ENCODE data around the gene MAPK1IP1L.

MAPK1IP1L gene

GRCh38 chr14:55094292-55095157 lies 43.1 kb downstream of the MAPK1IP1L start:
- no peak for DNase-seq (ENCODE audit: low read depth in 2 of 2)

- peak; percentile 28 to 34 for DNase-seq (ENCODE audit: low read depth in 2 of 2)
Observed at GRCh38 chr14:55097881-55098560, 46.6 kb downstream of the MAPK1IP1L start.

GRCh38 chr14:55098561-55098898 lies 47.1 kb downstream of the MAPK1IP1L start:
- no peak for DNase-seq (ENCODE audit: low read depth in 2 of 2)

GRCh38 chr14:55099756-55100155 lies 48.3 kb downstream of the MAPK1IP1L start:
- DNase-seq (ENCODE audit: low read depth in 2 of 2), result no peak

GRCh38 chr14:55101698-55102097 lies 50.3 kb downstream of the MAPK1IP1L start:
- no peak for DNase-seq (ENCODE audit: low read depth in 2 of 2)

- peak in 1 of 2 donors; percentile 25 for DNase-seq (ENCODE audit: low read depth in 2 of 2)
Observed at GRCh38 chr14:55102141-55102621, 50.7 kb downstream of the MAPK1IP1L start.

DNA sequence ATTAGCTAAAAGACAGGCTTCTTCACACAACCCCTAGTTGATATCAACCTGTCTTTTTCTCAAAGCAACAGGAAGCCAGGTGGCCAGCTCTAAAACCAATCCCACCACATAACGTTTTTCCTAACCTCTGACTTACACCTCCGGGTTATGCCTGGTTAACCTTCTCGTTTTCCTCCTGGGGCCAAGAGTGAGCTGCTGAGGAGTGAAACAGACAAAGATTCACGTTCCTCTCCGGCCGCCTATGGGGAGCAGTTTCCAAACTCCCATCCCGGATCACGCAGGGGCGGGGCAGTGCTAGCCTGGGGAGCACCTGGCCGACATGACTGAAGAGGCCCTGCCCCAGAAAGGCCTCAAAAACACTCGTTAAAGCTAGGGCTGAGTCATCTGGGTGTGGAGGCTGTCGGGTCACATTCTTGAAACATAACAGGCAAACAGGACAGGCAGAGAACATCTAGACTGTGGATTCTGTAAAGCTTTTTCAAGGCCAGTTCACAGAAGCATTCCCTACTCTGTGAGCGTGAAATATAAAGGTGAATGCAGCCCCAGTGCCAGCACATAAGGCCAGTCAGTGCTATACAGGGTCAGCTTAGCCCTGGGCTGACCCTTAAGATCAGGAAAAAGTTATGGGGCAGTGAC lies 51.7 kb downstream of the MAPK1IP1L start:
- DNase-seq (ENCODE audit: low read depth in 2 of 2), result no peak

- DNase-seq (ENCODE audit: low read depth in 2 of 2), result no peak
Observed at GRCh38 chr14:55103971-55104954, 52.8 kb downstream of the MAPK1IP1L start.

DNA sequence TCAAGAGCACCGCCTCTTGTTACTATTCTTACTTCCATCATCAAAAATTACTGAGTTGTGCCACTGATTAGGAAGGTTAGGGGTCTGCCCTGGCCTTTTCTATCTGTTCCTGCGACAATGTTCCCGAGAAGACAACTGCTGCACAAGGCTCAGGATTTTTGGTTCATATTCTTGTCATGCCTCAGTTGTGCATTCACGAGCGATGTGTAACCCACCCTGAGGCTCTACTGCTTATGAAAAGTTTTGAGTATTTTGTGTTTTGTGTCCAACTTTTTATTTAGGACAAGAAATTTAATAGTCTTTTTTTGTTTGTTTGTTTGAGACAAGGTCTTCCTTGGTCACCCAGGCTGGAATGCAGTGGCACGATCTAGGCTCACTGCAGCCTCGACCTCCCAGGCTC lies 54.5 kb downstream of the MAPK1IP1L start:
- DNase-seq (ENCODE audit: low read depth in 2 of 2), result no peak

DNA sequence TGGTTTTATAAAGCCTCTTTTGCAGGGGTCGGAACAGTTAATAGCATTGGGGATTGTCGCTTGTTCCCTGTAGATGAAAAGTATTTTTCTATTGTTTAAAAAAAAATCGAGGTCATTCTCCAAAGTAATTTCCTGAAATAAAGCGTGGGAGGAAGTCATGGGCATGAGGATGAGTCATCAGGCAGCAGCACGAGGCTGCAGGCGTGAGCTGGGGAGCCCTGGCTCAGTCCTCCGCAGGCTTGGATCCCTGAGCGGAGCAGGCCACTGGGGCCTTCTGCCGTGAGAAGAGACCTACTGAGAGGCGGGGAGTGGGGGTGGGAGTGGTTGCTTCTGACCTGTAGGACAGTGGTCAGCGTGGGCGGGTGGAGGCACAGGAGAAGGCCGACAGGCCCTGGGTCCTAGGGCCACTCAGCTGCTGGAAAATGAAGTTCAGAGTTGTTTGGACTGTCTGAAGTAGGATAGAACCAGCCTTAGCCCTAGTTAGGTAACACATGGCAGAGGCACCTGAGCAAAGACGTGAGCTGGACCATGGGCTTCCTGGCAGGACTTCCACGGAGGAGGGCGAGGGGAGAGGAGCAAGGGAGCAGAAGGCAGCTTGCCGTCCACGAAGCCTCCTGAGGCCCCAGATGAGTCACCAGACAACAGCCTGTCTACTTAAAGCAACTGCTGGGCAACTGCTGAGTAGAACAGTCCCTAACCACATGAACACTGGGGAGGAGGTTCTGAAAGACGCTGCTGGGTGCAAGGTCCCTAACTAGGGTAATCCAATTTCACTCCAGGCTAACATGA lies 56.5 kb downstream of the MAPK1IP1L start:
- DNase-seq (ENCODE audit: low read depth in 2 of 2), result no peak

DNA sequence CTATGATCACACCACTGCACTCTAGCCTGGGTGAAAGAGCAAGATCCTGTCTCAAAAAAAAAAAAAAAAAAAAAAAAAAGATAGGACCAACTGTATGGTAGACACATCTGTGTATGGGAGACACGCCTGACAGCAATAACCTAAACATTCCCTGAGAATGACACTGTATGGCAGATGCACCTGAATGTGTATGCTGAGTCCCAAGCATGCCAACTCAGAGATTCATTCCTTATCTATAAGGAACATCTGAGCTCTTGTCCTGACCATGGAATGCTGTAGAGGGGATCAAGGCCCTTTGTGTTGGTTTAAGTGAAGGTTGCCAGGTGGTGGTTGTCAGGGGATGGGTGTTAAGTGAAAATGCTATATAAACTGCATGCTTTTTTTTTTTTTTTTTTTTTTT lies 58.4 kb downstream of the MAPK1IP1L start:
- DNase-seq (ENCODE audit: low read depth in 2 of 2), result no peak

- DNase-seq (ENCODE audit: low read depth in 2 of 2), result no peak
Observed at GRCh38 chr14:55111122-55111708, 59.8 kb downstream of the MAPK1IP1L start.

GRCh38 chr14:55114720-55115119 lies 63.3 kb downstream of the MAPK1IP1L start:
- DNase-seq (ENCODE audit: low read depth in 2 of 2), result no peak

DNA sequence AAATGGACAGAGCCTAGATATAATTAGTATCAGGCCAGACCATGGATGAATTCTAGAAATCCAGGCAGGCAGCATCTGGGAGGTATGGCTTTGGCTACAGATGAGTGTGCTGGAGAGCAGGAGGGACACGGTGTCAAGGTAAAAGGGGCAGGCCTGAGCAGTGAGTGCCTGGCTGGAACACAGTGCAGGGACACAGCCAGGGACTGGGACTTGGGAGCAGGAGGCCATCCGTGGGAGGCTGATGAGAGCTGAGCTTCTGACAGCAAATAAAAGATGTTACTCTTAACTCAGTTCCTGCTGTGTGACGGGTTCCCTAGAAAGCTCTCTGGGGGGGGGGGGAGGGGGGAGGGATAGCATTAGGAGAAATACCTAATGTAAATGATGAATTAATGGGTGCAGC lies 64.0 kb downstream of the MAPK1IP1L start:
- no peak for DNase-seq (ENCODE audit: low read depth in 2 of 2)

GRCh38 chr14:55115861-55116245 lies 64.4 kb downstream of the MAPK1IP1L start:
- no peak for DNase-seq (ENCODE audit: low read depth in 2 of 2)

GRCh38 chr14:55116246-55117030 lies 65.0 kb downstream of the MAPK1IP1L start:
- no peak for DNase-seq (ENCODE audit: low read depth in 2 of 2)

- no peak for DNase-seq (ENCODE audit: low read depth in 2 of 2)
Observed at GRCh38 chr14:55117803-55118441, 66.5 kb downstream of the MAPK1IP1L start.

- no peak for DNase-seq (ENCODE audit: low read depth in 2 of 2)
Observed at GRCh38 chr14:55118761-55119160, 67.3 kb downstream of the MAPK1IP1L start.
